ENCODE data around the gene CASK. TPM values are rescaled to one million over a fixed set of nuclear protein-coding genes. Genes with fewer than 3 reads are reported as not detected.

The CASK gene
- total RNA-seq, 1 donor from 2014 or later = 23.0 TPM

DNA sequence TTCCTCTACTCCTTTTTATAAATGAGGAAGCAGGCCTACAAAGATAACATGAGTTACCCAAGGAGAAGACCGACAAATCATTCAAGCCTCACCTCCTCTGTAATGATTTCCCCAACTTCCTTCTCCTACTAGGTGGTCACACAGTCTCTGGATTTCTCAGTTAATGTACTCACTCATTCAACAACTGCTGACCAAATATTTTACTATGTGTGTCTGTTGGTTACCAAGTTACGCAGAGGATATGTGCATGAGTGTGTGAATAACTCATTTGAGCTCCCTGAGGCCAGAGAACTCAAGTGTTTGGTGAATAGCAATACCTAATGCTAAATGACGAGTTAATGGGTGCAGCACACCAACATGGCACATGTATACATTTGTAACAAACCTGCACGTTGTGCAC is 10.4 kb downstream of the CASK start:
- H3K27ac Mint-ChIP-seq = no peak overlapping the region
- H3K4me1 Mint-ChIP-seq = peaks cover 15% of the 10 kb centered on the region
- no peak for DNase-seq
- no peaks in the 10 kb centered on the region for H3K27me3 Mint-ChIP-seq
- intact Hi-C loops (cut with micrococcal nuclease) = no loop called here
- TF ChIP-seq, protein P1, sequence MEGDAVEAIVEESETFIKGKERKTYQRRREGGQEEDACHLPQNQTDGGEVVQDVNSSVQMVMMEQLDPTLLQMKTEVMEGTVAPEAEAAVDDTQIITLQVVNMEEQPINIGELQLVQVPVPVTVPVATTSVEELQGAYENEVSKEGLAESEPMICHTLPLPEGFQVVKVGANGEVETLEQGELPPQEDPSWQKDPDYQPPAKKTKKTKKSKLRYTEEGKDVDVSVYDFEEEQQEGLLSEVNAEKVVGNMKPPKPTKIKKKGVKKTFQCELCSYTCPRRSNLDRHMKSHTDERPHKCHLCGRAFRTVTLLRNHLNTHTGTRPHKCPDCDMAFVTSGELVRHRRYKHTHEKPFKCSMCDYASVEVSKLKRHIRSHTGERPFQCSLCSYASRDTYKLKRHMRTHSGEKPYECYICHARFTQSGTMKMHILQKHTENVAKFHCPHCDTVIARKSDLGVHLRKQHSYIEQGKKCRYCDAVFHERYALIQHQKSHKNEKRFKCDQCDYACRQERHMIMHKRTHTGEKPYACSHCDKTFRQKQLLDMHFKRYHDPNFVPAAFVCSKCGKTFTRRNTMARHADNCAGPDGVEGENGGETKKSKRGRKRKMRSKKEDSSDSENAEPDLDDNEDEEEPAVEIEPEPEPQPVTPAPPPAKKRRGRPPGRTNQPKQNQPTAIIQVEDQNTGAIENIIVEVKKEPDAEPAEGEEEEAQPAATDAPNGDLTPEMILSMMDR (IDR thresholded peaks at IDR 0.05) = no peak
- H3K4me3 Mint-ChIP-seq = no peak overlapping the region
- H3K36me3 Mint-ChIP-seq (ENCODE audit: low read depth) = peaks cover 6% of the 10 kb centered on the region
- ChIA-PET CTCF (no interaction called here), POLR2A (no interaction called here)
- no peaks in the 10 kb centered on the region for H3K9me3 Mint-ChIP-seq
- ATAC-seq (ENCODE audit: low read depth) = no peak

DNA sequence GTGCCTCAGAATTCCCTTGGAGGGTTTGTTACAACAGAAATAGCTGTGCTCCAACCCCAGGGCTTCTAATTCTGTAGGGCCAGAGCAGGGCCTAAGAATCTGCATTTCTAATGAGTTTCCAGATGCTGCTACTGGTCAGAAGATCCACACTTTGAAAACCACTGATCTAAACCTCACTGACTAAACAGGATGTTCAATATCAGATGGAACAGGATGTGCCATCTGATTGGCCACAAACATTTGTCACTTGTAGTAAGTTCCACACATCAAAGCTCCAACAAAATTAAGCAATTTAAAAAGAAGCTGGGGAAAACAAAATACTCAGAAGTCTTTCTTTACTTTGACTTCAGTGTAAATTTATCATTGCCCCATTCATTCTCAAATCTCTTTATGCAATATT is 14.3 kb downstream of the CASK start:
- Mint-ChIP-seq H3K27me3 (no peaks in the 10 kb centered on the region), H3K4me1 (peaks cover 11% of the 10 kb centered on the region), H3K9me3 (no peaks in the 10 kb centered on the region), H3K4me3 (no peak overlapping the region), H3K36me3 (ENCODE audit: low read depth) (peaks cover 2% of the 10 kb centered on the region), H3K27ac (no peak overlapping the region)
- intact Hi-C loops (cut with micrococcal nuclease) = no loop called here
- ATAC-seq (ENCODE audit: low read depth) = no peak
- ChIA-PET CTCF (no interaction called here), POLR2A (no interaction called here)
- DNase-seq = no peak
- TF ChIP-seq, protein P1 (IDR thresholded peaks at IDR 0.05) = no peak

DNA sequence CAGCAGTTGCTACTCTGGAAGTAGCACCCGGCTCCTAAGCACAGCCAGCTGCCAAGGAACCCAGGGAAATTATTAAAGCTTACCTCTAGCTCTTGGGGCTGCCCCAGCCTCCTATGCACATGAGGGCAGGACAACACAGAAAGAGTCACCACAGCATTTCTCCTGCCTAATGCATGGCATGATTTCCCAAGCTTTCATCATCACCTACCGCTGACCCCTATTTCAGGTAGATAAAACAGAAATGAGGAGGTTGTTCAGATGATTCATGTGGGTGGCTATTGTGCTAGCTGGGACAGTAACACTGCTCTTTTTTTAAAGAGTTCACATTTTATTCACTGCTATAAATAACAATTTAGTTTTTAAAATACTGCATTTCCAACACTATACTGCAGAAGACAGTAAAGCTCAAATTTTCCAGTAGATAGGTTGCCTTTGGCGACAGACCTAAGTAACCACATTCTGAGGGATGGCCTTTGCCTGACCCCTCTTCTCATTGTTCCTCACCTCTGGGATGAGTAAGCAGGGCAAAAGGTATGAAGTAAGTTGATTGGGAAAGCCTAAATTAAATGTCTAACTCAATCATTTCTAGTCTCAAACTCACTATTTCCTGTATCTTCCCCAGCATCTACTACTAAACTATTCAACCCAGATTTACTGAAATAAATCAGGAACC is 16.7 kb downstream of the CASK start:
- no peaks in the 10 kb centered on the region for H3K9me3 Mint-ChIP-seq
- intact Hi-C loops (cut with micrococcal nuclease) = no loop called here
- POLR2A ChIA-PET = interaction anchor here (0.6 to 0.9 kb wide), 2 partner anchors 107 to 288 kb away, joined by 3 read pairs; no protein-coding TSS in a partner anchor
- peaks cover 19% of the 10 kb centered on the region for H3K4me1 Mint-ChIP-seq
- H3K27me3 Mint-ChIP-seq = no peaks in the 10 kb centered on the region
- DNase-seq (no peak), ATAC-seq (ENCODE audit: low read depth) (no peak)
- no peak overlapping the region for H3K27ac Mint-ChIP-seq
- peaks cover 10% of the 10 kb centered on the region for H3K36me3 Mint-ChIP-seq (ENCODE audit: low read depth)
- no peak overlapping the region for H3K4me3 Mint-ChIP-seq
- TF ChIP-seq, protein P1 (IDR thresholded peaks at IDR 0.05) = no peak
- CTCF ChIA-PET = no interaction called here

DNA sequence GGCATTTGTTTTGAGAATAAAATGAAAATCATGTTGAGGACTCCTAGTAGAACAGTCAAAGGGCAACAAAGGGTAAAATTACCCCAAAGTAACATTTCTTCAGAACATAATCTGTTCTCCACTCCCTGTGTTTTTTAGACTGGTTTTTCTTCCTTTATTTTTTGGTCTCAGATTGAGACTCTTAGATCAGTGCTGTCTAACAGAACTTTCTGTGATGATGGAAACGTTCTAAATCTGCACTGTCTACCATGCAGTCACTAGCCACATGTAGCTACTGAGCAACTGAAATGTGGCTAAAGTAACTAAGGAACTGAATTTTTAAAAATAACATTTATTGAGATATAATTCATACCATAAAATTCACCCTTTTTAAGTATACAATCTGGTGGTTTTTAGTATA is 19.8 kb downstream of the CASK start:
- TF ChIP-seq, protein P1 (IDR thresholded peaks at IDR 0.05) = no peak
- no peak overlapping the region for H3K4me3 Mint-ChIP-seq
- ATAC-seq (ENCODE audit: low read depth) = no peak
- H3K27me3 Mint-ChIP-seq = no peaks in the 10 kb centered on the region
- no peak for DNase-seq
- peaks cover 15% of the 10 kb centered on the region for H3K36me3 Mint-ChIP-seq (ENCODE audit: low read depth)
- intact Hi-C loops (cut with micrococcal nuclease) = no loop called here
- H3K9me3 Mint-ChIP-seq = peaks cover 6% of the 10 kb centered on the region
- H3K27ac Mint-ChIP-seq = no peak overlapping the region
- POLR2A ChIA-PET = no interaction called here
- H3K4me1 Mint-ChIP-seq = peaks cover 16% of the 10 kb centered on the region
- CTCF ChIA-PET = no interaction called here

DNA sequence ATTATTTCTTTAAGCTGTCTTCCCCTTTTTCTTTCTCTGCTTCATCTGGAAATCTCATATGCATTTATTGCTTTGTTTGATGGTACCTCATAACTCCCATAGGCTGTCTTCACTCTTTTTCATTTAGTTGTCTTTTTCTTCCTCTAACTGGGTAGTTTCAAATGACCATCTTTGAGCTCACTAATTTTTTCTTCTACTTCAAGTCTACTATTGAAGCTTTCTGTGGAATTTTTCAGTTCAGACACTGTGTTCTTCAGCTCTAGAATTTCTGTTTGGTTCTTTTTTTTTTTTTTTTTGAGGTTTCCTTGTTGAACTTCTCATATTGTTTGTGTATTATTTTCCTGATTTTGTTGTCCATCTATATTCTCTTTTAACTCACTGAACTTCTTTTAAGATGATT is 23.0 kb downstream of the CASK start:
- H3K27ac Mint-ChIP-seq = no peak overlapping the region
- H3K36me3 Mint-ChIP-seq (ENCODE audit: low read depth) = peaks cover 19% of the 10 kb centered on the region
- no peak for DNase-seq
- H3K4me3 Mint-ChIP-seq = no peak overlapping the region
- peaks cover 9% of the 10 kb centered on the region for H3K9me3 Mint-ChIP-seq
- ChIA-PET CTCF (no interaction called here), POLR2A (interaction anchor here (0.7 kb wide), 1 partner anchor 520 kb away, joined by 5 read pairs; no protein-coding TSS in a partner anchor)
- no peaks in the 10 kb centered on the region for H3K27me3 Mint-ChIP-seq
- ATAC-seq (ENCODE audit: low read depth) = no peak
- intact Hi-C loops (cut with micrococcal nuclease) = no loop called here
- TF ChIP-seq, protein P1 (IDR thresholded peaks at IDR 0.05) = no peak
- H3K4me1 Mint-ChIP-seq = peaks cover 13% of the 10 kb centered on the region
